Calu3 (cell line): ENCODE data around the gene KDM4B. TPM values are rescaled to one million over a fixed set of nuclear protein-coding genes. Genes with fewer than 3 reads are reported as not detected.

ENCODE experiments used
- BruUV-seq: library from RNA; stranded (reverse); fragments of 400-500 nt; replicated peaks from 2 replicates; lab custom pipeline; 2021; lab: Mats Ljungman, UMichigan
- CTCF ChIA-PET: fragments of 300-600 bp; sonication (Branson Sonifier 250); formaldehyde crosslinking; loops from one replicate; lab custom pipeline; 2022; ENCODE audit warnings: antibody characterized with exemption; lab: Charles Lee
- DNase-seq: peaks from one replicate; pipeline ENCODE4 v3.0.0; 2022
- H3K27ac Mint-ChIP-seq: one replicate; pipeline ENCODE4 v1.8.0; 2022; ENCODE audit warnings: mixed read lengths; ENCODE audit not compliant: unreplicated experiment
- H3K27me3 Mint-ChIP-seq: one replicate; pipeline ENCODE4 v1.8.0; 2022; ENCODE audit warnings: mixed read lengths; ENCODE audit not compliant: unreplicated experiment
- H3K36me3 Mint-ChIP-seq: one replicate; pipeline ENCODE4 v1.8.0; 2022; ENCODE audit warnings: mild to moderate bottlenecking, moderate library complexity, mixed read lengths; ENCODE audit not compliant: insufficient read depth, unreplicated experiment
- H3K4me1 Mint-ChIP-seq: one replicate; pipeline ENCODE4 v1.8.0; 2022; ENCODE audit warnings: mild to moderate bottlenecking, low read depth, mixed read lengths; ENCODE audit not compliant: unreplicated experiment
- H3K4me3 Mint-ChIP-seq: one replicate; pipeline ENCODE4 v1.8.0; 2022; ENCODE audit warnings: mild to moderate bottlenecking, low read depth, moderate library complexity, mixed read lengths; ENCODE audit not compliant: unreplicated experiment
- H3K9me3 Mint-ChIP-seq: one replicate; pipeline ENCODE4 v1.8.0; 2022; ENCODE audit warnings: low read depth, mixed read lengths; ENCODE audit not compliant: unreplicated experiment
- CTCF ChIP-seq: fragments of 200-600 bp; IDR thresholded peaks from one replicate; pipeline ENCODE4 v1.8.0; 2022; ENCODE audit warnings: antibody characterized with exemption; ENCODE audit not compliant: unreplicated experiment
- intact Hi-C: fragments of 100-400 bp; cut with micrococcal nuclease; formaldehyde crosslinking; loops from one replicate; pipeline ENCODE4 v1.10.0; 2022; ENCODE audit not compliant: unreplicated experiment
- total RNA-seq: library from RNA; stranded (reverse); gene quantifications from 2 replicates; pipeline ENCODE4 v1.2.3, GENCODE V29; 2022

Gene KDM4B
- total RNA-seq, 1 experiment from 2014 or later, result 13.9 TPM

- BruUV-seq, result no TSS peak
- DNase-seq, result no peak
- Mint-ChIP-seq H3K27me3 (no peaks in the 10 kb centered on the region), H3K27ac (no peak overlapping the region), H3K36me3 (peaks cover 4% of the 10 kb centered on the region), H3K9me3 (no peaks in the 10 kb centered on the region), H3K4me3 (no peak overlapping the region), H3K4me1 (no peaks in the 10 kb centered on the region)
- CTCF ChIA-PET, result no interaction called here
- intact Hi-C loops, result no loop called here
- no peak for TF ChIP-seq CTCF
These were observed 111.2 kb downstream of the KDM4B start for GRCh38 chr19:5080030-5080654.

- no TSS peak for BruUV-seq
- no peaks in the 10 kb centered on the region for H3K27me3 Mint-ChIP-seq
- H3K36me3 Mint-ChIP-seq, result peaks cover 4% of the 10 kb centered on the region
- H3K27ac Mint-ChIP-seq, result no peak overlapping the region
- no peak for DNase-seq
- H3K4me1 Mint-ChIP-seq, result no peaks in the 10 kb centered on the region
- no peak overlapping the region for H3K4me3 Mint-ChIP-seq
- intact Hi-C loops, result no loop called here
- no peak for TF ChIP-seq CTCF
- H3K9me3 Mint-ChIP-seq, result no peaks in the 10 kb centered on the region
- CTCF ChIA-PET, result no interaction called here
These were observed 111.9 kb downstream of the KDM4B start for GRCh38 chr19:5080809-5081208.

GRCh38 chr19:5081443-5082161 is 112.7 kb downstream of the KDM4B start:
- DNase-seq, result no peak
- TF ChIP-seq CTCF, result no peak
- H3K9me3 Mint-ChIP-seq, result no peaks in the 10 kb centered on the region
- CTCF ChIA-PET, result no interaction called here
- H3K4me3 Mint-ChIP-seq, result no peak overlapping the region
- intact Hi-C loops, result no loop called here
- no TSS peak for BruUV-seq
- no peaks in the 10 kb centered on the region for H3K27me3 Mint-ChIP-seq
- H3K27ac Mint-ChIP-seq, result no peak overlapping the region
- H3K4me1 Mint-ChIP-seq, result no peaks in the 10 kb centered on the region
- peaks cover 4% of the 10 kb centered on the region for H3K36me3 Mint-ChIP-seq

- CTCF ChIA-PET, result no interaction called here
- Mint-ChIP-seq H3K9me3 (no peaks in the 10 kb centered on the region), H3K27ac (no peak overlapping the region), H3K36me3 (peaks cover 4% of the 10 kb centered on the region), H3K27me3 (no peaks in the 10 kb centered on the region), H3K4me3 (no peak overlapping the region), H3K4me1 (no peaks in the 10 kb centered on the region)
- TF ChIP-seq CTCF, result no peak
- BruUV-seq, result no TSS peak
- intact Hi-C loops, result no loop called here
- no peak for DNase-seq
These were observed 114.6 kb downstream of the KDM4B start for GRCh38 chr19:5083547-5083965.
